GM12865 (cell line): ENCODE data around the gene AMOTL2.

Experiments used
- DNase-seq: peaks from one replicate; pipeline ENCODE4 v3.0.0; 2010; ENCODE audit warnings: low read depth
- H3K4me3 ChIP-seq: 2 replicates; pipeline ENCODE4 v1.5.1; 2011; ENCODE audit warnings: mild to moderate bottlenecking, low read depth, low read length, control low read depth
- CTCF ChIP-seq: IDR thresholded peaks from 2 replicates; pipeline ENCODE4 v1.5.1; 2011; ENCODE audit warnings: low read length, control low read depth, low read depth, inconsistent platforms; ENCODE audit not compliant: insufficient read depth; ENCODE audit errors: missing control alignments

Gene AMOTL2

GRCh38 chr3:134357261-134357913 lies 16.9 kb downstream of the AMOTL2 start:
- no peak for TF ChIP-seq CTCF
- DNase-seq, result no peak
- H3K4me3 ChIP-seq, result no peak overlapping the region

GRCh38 chr3:134356411-134357040 lies 17.7 kb downstream of the AMOTL2 start:
- H3K4me3 ChIP-seq, result no peak overlapping the region
- no peak for DNase-seq
- TF ChIP-seq CTCF, result no peak

- TF ChIP-seq CTCF, result no peak
- no peak for DNase-seq
- no peak overlapping the region for H3K4me3 ChIP-seq
Observed at GRCh38 chr3:134355416-134355815, 18.8 kb downstream of the AMOTL2 start.

GRCh38 chr3:134354612-134355251 lies 19.5 kb downstream of the AMOTL2 start:
- no peak for TF ChIP-seq CTCF
- H3K4me3 ChIP-seq, result no peak overlapping the region
- DNase-seq, result no peak

GRCh38 chr3:134353831-134354611 lies 20.2 kb downstream of the AMOTL2 start:
- no peak for TF ChIP-seq CTCF
- no peak for DNase-seq
- no peak overlapping the region for H3K4me3 ChIP-seq

- H3K4me3 ChIP-seq, result no peak overlapping the region
- no peak for TF ChIP-seq CTCF
- DNase-seq, result no peak
Observed at GRCh38 chr3:134353171-134353825, 20.9 kb downstream of the AMOTL2 start.
